ENCODE measurements around the gene CMIP.

GRCh38 chr16:81746566-81746965 is 302.0 kb downstream of the CMIP start:
- TF ChIP-seq NFIC (IDR thresholded peaks at IDR 0.05; ENCODE audit: borderline replicate concordance) (no peak), CTCF (IDR thresholded peaks at IDR 0.05) (no peak), ZBTB33 (IDR thresholded peaks at IDR 0.05; ENCODE audit: borderline replicate concordance, low read depth) (no peak), SMC3 (IDR thresholded peaks at IDR 0.05; ENCODE audit: low read depth, low read length) (no peak), POLR2AphosphoS5 (IDR thresholded peaks at IDR 0.05; ENCODE audit: low read depth, low read length) (no peak), TEAD4 (IDR thresholded peaks at IDR 0.05; ENCODE audit: borderline replicate concordance, insufficient read depth) (no peak), TAF1 (IDR thresholded peaks at IDR 0.05; ENCODE audit: borderline replicate concordance, low read depth, low read length) (no peak), SIN3A (IDR thresholded peaks at IDR 0.05; ENCODE audit: borderline replicate concordance, low read depth, low read length) (no peak), RFX5 (IDR thresholded peaks at IDR 0.05; ENCODE audit: low read length) (no peak), GATA2 (CRISPR knock-in tag; IDR thresholded peaks at IDR 0.05) (no peak), EP300 (IDR thresholded peaks at IDR 0.05; ENCODE audit: borderline replicate concordance in 1 of 2, low read depth in 1 of 2, low read length in 1 of 2) (no peak)

Measured in SK-N-SH (cell line).